BE2C (cell line): ENCODE results near the gene FASTK.

ENCODE experiments used
- DNase-seq: peaks from one replicate; pipeline ENCODE4 v3.0.0-alpha.2; 2020
- H3K27me3 ChIP-seq: fragments of 250-450 bp; sonication (Bioruptor Pico); 2 replicates; pipeline ENCODE4 v1.5.1; 2020; ENCODE audit warnings: mild to moderate bottlenecking
- H3K36me3 ChIP-seq: fragments of 250-450 bp; sonication (Bioruptor Pico); 2 replicates; pipeline ENCODE4 v1.5.1; 2020; ENCODE audit warnings: mild to moderate bottlenecking
- H3K4me1 ChIP-seq: fragments of 250-450 bp; sonication (Bioruptor Pico); 2 replicates; pipeline ENCODE4 v1.5.1; 2020
- H3K4me3 ChIP-seq: 2 replicates; pipeline ENCODE4 v1.5.1; 2011; ENCODE audit warnings: low read depth, low read length
- H3K9me3 ChIP-seq: fragments of 250-450 bp; sonication (Bioruptor Pico); 2 replicates; pipeline ENCODE4 v1.5.1; 2020
- TF ChIP-seq, protein P1 (sequence below): IDR thresholded peaks from 2 replicates; pipeline ENCODE4 v1.5.1; 2012; ENCODE audit warnings: mild to moderate bottlenecking, low read depth, low read length

FASTK gene

GRCh38 chr7:151115121-151115835 lies 34.7 kb upstream of the FASTK start:
- H3K4me1 ChIP-seq, result peaks cover 16% of the 10 kb centered on the region
- TF ChIP-seq, protein P1, sequence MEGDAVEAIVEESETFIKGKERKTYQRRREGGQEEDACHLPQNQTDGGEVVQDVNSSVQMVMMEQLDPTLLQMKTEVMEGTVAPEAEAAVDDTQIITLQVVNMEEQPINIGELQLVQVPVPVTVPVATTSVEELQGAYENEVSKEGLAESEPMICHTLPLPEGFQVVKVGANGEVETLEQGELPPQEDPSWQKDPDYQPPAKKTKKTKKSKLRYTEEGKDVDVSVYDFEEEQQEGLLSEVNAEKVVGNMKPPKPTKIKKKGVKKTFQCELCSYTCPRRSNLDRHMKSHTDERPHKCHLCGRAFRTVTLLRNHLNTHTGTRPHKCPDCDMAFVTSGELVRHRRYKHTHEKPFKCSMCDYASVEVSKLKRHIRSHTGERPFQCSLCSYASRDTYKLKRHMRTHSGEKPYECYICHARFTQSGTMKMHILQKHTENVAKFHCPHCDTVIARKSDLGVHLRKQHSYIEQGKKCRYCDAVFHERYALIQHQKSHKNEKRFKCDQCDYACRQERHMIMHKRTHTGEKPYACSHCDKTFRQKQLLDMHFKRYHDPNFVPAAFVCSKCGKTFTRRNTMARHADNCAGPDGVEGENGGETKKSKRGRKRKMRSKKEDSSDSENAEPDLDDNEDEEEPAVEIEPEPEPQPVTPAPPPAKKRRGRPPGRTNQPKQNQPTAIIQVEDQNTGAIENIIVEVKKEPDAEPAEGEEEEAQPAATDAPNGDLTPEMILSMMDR, result no peak
- H3K36me3 ChIP-seq, result peaks cover 42% of the 10 kb centered on the region
- DNase-seq, result no peak
- H3K4me3 ChIP-seq, result no peak overlapping the region
- no peaks in the 10 kb centered on the region for H3K27me3 ChIP-seq
- H3K9me3 ChIP-seq, result no peaks in the 10 kb centered on the region

- Histone ChIP-seq H3K4me1 (peaks cover 16% of the 10 kb centered on the region), H3K4me3 (no peak overlapping the region), H3K27me3 (no peaks in the 10 kb centered on the region), H3K9me3 (no peaks in the 10 kb centered on the region), H3K36me3 (peaks cover 33% of the 10 kb centered on the region)
- no peak for DNase-seq
- TF ChIP-seq, protein P1, result no peak
These were observed 33.8 kb upstream of the FASTK start for GRCh38 chr7:151114151-151115090.

DNA sequence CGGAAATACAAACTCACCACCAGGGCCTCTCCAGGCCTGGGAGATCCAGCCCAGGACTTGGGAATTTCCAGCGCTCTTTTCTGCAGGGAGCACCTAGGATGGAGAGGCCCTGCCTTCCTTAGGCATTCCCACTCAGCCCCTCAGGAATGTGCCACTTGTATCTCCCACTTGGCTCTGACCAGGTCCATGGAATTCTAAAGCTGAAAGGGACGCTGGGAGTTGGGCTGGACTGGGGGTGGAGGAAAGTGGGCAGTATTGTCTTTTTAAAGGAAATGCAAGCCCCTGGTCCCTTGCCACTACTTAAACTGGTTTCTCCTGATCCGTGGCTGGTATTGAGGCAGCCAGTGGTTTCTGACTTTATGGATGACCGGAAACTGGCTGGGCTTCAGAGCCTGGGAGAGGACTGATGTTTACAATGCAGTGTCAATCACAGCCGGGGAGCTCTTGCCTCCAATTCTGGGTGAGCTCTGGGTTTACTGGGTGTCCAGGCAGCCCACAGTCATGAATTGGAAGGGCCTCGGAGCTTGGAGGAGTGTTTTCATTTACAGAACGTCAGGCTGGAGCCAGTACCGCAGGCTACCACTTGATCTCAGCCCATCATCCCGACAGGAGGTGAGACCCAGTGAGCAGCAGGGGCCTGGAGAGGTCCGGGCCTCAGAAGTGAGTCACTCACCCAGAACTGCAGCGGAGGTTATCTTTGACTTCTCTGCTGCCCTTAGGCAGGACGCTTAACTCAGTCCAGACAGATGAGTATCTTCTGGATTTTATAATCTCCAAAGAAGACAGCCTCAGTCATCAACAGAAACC lies 32.9 kb upstream of the FASTK start:
- H3K4me3 ChIP-seq, result no peak overlapping the region; the same call in 1 of the 2 replicates
- no peaks in the 10 kb centered on the region for H3K9me3 ChIP-seq
- peaks cover 26% of the 10 kb centered on the region for H3K36me3 ChIP-seq
- peaks cover 16% of the 10 kb centered on the region for H3K4me1 ChIP-seq
- peak; percentile 79 for DNase-seq
- TF ChIP-seq, protein P1, result peak; percentile 10; the same call in 1 of the 2 replicates
- H3K27me3 ChIP-seq, result no peaks in the 10 kb centered on the region

DNA sequence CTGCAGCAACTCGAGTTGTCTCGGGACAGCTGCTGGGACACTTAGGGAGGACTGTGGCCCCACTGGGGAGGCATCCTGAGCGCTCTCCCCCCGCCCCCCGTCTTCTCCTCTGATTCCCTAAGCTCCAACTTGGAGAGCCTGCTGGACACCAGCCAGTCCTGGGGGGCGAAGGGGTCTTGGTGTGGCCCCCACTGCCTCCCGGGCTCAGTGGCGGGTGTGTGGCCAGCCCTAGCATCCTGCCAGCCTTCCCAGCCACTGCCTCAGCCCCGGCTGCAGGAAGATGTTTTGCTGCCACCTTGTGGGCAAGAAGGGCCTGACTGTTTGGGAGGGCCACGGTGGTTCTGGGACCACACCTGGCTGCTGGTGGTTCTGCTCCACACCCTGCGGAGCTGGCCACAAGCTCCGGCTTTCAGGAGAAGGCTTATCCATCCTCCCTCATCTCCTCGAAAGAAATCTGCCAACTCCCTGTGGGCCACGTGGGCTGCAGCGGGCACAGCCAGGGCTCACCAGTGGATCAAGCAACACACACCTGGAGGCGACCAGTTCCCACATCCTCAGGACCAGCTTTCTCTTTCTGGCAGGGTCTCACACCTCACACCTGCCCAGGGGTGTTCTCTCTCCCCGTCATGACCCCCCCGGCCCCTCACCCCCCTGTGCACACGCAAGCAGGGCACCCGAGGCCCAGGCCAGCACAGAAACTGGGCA lies 30.5 kb upstream of the FASTK start:
- no peaks in the 10 kb centered on the region for H3K9me3 ChIP-seq
- peak; percentile 81 for DNase-seq
- H3K4me3 ChIP-seq, result no peak overlapping the region
- TF ChIP-seq, protein P1, result peak; percentile 85
- H3K27me3 ChIP-seq, result no peaks in the 10 kb centered on the region
- peaks cover 16% of the 10 kb centered on the region for H3K4me1 ChIP-seq
- peaks cover 13% of the 10 kb centered on the region for H3K36me3 ChIP-seq

DNA sequence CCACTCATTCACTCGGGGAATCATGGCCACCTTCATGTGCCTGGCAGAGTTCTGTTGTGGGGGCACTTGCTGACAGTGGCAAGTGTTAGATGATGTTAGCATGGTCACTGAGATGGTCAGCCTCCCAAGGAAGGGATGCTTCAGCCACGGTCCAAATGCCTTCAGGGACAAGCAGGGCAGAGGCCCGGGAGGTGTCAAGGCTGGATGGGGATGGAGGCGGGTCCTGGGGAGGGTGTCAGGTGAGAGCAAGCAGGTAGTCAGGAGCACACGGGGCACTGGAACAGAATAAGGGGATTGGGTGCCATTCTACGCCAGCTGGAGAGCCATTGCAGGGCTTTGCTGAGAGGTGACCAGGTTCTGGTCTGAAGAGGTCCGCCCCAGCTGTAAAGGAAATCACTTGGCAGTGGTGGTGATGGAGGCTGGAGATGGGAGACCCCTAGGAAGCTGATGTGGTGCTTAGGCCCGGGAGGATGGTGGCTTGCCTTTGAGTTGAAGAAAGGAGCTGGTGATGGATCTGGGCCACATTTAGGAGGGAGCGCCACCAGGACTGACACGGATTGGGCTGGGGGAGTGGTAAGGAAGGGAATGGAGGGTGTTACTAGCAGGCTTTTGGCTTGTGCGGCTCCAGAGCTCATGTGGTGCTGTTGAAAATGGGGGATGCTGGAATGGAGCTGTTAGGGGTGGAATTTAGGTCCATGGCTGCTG lies 29.8 kb upstream of the FASTK start:
- Histone ChIP-seq H3K4me3 (no peak overlapping the region), H3K27me3 (no peaks in the 10 kb centered on the region), H3K36me3 (peaks cover 10% of the 10 kb centered on the region), H3K4me1 (peaks cover 16% of the 10 kb centered on the region), H3K9me3 (no peaks in the 10 kb centered on the region)
- DNase-seq, result no peak
- TF ChIP-seq, protein P1, result no peak
